Esophagus squamous epithelium (tissue), 4 donors: ENCODE measurements around the gene C16orf74.

Source experiments
- POLR2A ChIP-seq, 4 donors: fragments of 450-650 bp; IDR thresholded peaks; one replicate each; pipeline ENCODE4 v1.6.1; 2017; ENCODE audit warnings: antibody characterized with exemption in 4 of 4, mild to moderate bottlenecking in 4 of 4, moderate library complexity in 3 of 4
- TF ChIP-seq, protein P1 (sequence below), 6 experiments: fragments of 450-650 bp in 4 of 6; fragments of 200-600 bp in 2 of 6; sonication (generic) in 2 of 6; IDR thresholded peaks; one replicate each; pipeline ENCODE4 v1.5.1; 2016 to 2019; ENCODE audit warnings: antibody characterized with exemption in 6 of 6, mild to moderate bottlenecking in 4 of 6, moderate library complexity in 4 of 6

- TF ChIP-seq, protein P1, sequence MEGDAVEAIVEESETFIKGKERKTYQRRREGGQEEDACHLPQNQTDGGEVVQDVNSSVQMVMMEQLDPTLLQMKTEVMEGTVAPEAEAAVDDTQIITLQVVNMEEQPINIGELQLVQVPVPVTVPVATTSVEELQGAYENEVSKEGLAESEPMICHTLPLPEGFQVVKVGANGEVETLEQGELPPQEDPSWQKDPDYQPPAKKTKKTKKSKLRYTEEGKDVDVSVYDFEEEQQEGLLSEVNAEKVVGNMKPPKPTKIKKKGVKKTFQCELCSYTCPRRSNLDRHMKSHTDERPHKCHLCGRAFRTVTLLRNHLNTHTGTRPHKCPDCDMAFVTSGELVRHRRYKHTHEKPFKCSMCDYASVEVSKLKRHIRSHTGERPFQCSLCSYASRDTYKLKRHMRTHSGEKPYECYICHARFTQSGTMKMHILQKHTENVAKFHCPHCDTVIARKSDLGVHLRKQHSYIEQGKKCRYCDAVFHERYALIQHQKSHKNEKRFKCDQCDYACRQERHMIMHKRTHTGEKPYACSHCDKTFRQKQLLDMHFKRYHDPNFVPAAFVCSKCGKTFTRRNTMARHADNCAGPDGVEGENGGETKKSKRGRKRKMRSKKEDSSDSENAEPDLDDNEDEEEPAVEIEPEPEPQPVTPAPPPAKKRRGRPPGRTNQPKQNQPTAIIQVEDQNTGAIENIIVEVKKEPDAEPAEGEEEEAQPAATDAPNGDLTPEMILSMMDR (IDR thresholded peaks at IDR 0.05) = no peak
- TF ChIP-seq POLR2A (IDR thresholded peaks at IDR 0.05) = no peak
Measured at GRCh38 chr16:85753976-85754375, 3.1 kb upstream of the C16orf74 start.
